ENCODE data around the gene FAM174C.
A peak's percentile ranks its signal among the peaks of the same experiment; 100 is the strongest.

FAM174C gene

GRCh38 chr19:1238369-1239303, 36.7 kb upstream of the FAM174C start:
- no peak overlapping the region for H2AFZ ChIP-seq (ENCODE audit: low read length, unreplicated experiment)
- no peaks in the 10 kb centered on the region for H3K27me3 ChIP-seq (ENCODE audit: insufficient read depth, low read length)

GRCh38 chr19:1239420-1239795, 35.9 kb upstream of the FAM174C start:
- no peaks in the 10 kb centered on the region for H3K36me3 ChIP-seq (ENCODE audit: insufficient read depth, low read length)
- peaks cover 16% of the 10 kb centered on the region for H3K79me2 ChIP-seq (ENCODE audit: control insufficient read depth, insufficient read depth, low read length, unreplicated experiment)
- no peak overlapping the region for H3K4me3 ChIP-seq (ENCODE audit: low read depth, low read length)
- peaks cover 22% of the 10 kb centered on the region for H3K4me1 ChIP-seq (ENCODE audit: control insufficient read depth, insufficient read depth, low read length, unreplicated experiment)
- no peak overlapping the region for H3K27ac ChIP-seq (ENCODE audit: low read depth, low read length)
- no peak overlapping the region for H2AFZ ChIP-seq (ENCODE audit: low read length, unreplicated experiment)
- H3K27me3 ChIP-seq (ENCODE audit: insufficient read depth, low read length): no peaks in the 10 kb centered on the region

More at GRCh38 chr19:1238369-1239303, 36.7 kb upstream of the FAM174C start:
- peak overlapping the region; percentile 45 for H3K4me3 ChIP-seq (ENCODE audit: low read depth, low read length)
- H3K4me1 ChIP-seq (ENCODE audit: control insufficient read depth, insufficient read depth, low read length, unreplicated experiment): peaks cover 17% of the 10 kb centered on the region
- H3K79me2 ChIP-seq (ENCODE audit: control insufficient read depth, insufficient read depth, low read length, unreplicated experiment): peaks cover 13% of the 10 kb centered on the region
- no peak overlapping the region for H3K27ac ChIP-seq (ENCODE audit: low read depth, low read length)
- no peaks in the 10 kb centered on the region for H3K36me3 ChIP-seq (ENCODE audit: insufficient read depth, low read length)

- H3K27ac ChIP-seq (ENCODE audit: low read depth, low read length): 0 out of 2 replicates have a peak overlapping the region, but pooled peaks have one; percentile 19
- peak overlapping the region; percentile 69 for H3K4me3 ChIP-seq (ENCODE audit: low read depth, low read length)
- no peaks in the 10 kb centered on the region for H3K36me3 ChIP-seq (ENCODE audit: insufficient read depth, low read length)
- peaks cover 16% of the 10 kb centered on the region for H3K79me2 ChIP-seq (ENCODE audit: control insufficient read depth, insufficient read depth, low read length, unreplicated experiment)
- peak overlapping the region; percentile 25 for H2AFZ ChIP-seq (ENCODE audit: low read length, unreplicated experiment)
- H3K27me3 ChIP-seq (ENCODE audit: insufficient read depth, low read length): no peaks in the 10 kb centered on the region
- peaks cover 29% of the 10 kb centered on the region for H3K4me1 ChIP-seq (ENCODE audit: control insufficient read depth, insufficient read depth, low read length, unreplicated experiment)
Measured at GRCh38 chr19:1239796-1240737, 35.3 kb upstream of the FAM174C start.

GRCh38 chr19:1240925-1241324, 34.4 kb upstream of the FAM174C start:
- Histone ChIP-seq H3K4me1 (ENCODE audit: control insufficient read depth, insufficient read depth, low read length, unreplicated experiment) (peaks cover 31% of the 10 kb centered on the region), H3K27ac (ENCODE audit: low read depth, low read length) (no peak overlapping the region), H3K79me2 (ENCODE audit: control insufficient read depth, insufficient read depth, low read length, unreplicated experiment) (peaks cover 16% of the 10 kb centered on the region), H2AFZ (ENCODE audit: low read length, unreplicated experiment) (no peak overlapping the region), H3K4me3 (ENCODE audit: low read depth, low read length) (peak overlapping the region; percentile 96), H3K36me3 (ENCODE audit: insufficient read depth, low read length) (no peaks in the 10 kb centered on the region), H3K27me3 (ENCODE audit: insufficient read depth, low read length) (no peaks in the 10 kb centered on the region)

- peaks cover 26% of the 10 kb centered on the region for H3K4me1 ChIP-seq (ENCODE audit: control insufficient read depth, insufficient read depth, low read length, unreplicated experiment)
- H3K36me3 ChIP-seq (ENCODE audit: insufficient read depth, low read length): no peaks in the 10 kb centered on the region
- no peak within 1 kb of the TSS for H2AFZ ChIP-seq (ENCODE audit: low read length, unreplicated experiment)
- no peak within 1 kb of the TSS; the same call in 1 of the 2 replicates for H3K27ac ChIP-seq (ENCODE audit: low read depth, low read length)
- H3K4me3 ChIP-seq (ENCODE audit: low read depth, low read length): peak within 1 kb of the TSS; percentile 96
- no peaks in the 10 kb centered on the region for H3K27me3 ChIP-seq (ENCODE audit: insufficient read depth, low read length)
- H3K79me2 ChIP-seq (ENCODE audit: control insufficient read depth, insufficient read depth, low read length, unreplicated experiment): peaks cover 16% of the 10 kb centered on the region
Measured at GRCh38 chr19:1241417-1242095, 33.8 kb upstream of the FAM174C start, which contains the start of gene ATP5F1D. ATP5F1D (plus strand) TSS chr19:1241751; CDS start chr19:1241851, 100 bp downstream.

- H2AFZ ChIP-seq (ENCODE audit: low read length, unreplicated experiment): no peak overlapping the region
- 0 out of 2 replicates have a peak overlapping the region, but pooled peaks have one; percentile 26 for H3K27ac ChIP-seq (ENCODE audit: low read depth, low read length)
- peaks cover 16% of the 10 kb centered on the region for H3K79me2 ChIP-seq (ENCODE audit: control insufficient read depth, insufficient read depth, low read length, unreplicated experiment)
- peak overlapping the region; percentile 96 for H3K4me3 ChIP-seq (ENCODE audit: low read depth, low read length)
- H3K36me3 ChIP-seq (ENCODE audit: insufficient read depth, low read length): no peaks in the 10 kb centered on the region
- no peaks in the 10 kb centered on the region for H3K27me3 ChIP-seq (ENCODE audit: insufficient read depth, low read length)
- H3K4me1 ChIP-seq (ENCODE audit: control insufficient read depth, insufficient read depth, low read length, unreplicated experiment): peaks cover 29% of the 10 kb centered on the region
Measured at GRCh38 chr19:1243768-1244692, 31.3 kb upstream of the FAM174C start.

- H3K27ac ChIP-seq (ENCODE audit: low read depth, low read length): peak overlapping the region; percentile 26; the same call in 1 of the 2 replicates
- H3K27me3 ChIP-seq (ENCODE audit: insufficient read depth, low read length): no peaks in the 10 kb centered on the region
- H3K36me3 ChIP-seq (ENCODE audit: insufficient read depth, low read length): no peaks in the 10 kb centered on the region
- peaks cover 29% of the 10 kb centered on the region for H3K4me1 ChIP-seq (ENCODE audit: control insufficient read depth, insufficient read depth, low read length, unreplicated experiment)
- no peak overlapping the region for H2AFZ ChIP-seq (ENCODE audit: low read length, unreplicated experiment)
- peaks cover 19% of the 10 kb centered on the region for H3K79me2 ChIP-seq (ENCODE audit: control insufficient read depth, insufficient read depth, low read length, unreplicated experiment)
- peak overlapping the region; percentile 96 for H3K4me3 ChIP-seq (ENCODE audit: low read depth, low read length)
Measured at GRCh38 chr19:1244693-1245451, 30.5 kb upstream of the FAM174C start.

- Histone ChIP-seq H3K4me1 (ENCODE audit: control insufficient read depth, insufficient read depth, low read length, unreplicated experiment) (peaks cover 29% of the 10 kb centered on the region), H3K36me3 (ENCODE audit: insufficient read depth, low read length) (no peaks in the 10 kb centered on the region), H2AFZ (ENCODE audit: low read length, unreplicated experiment) (no peak overlapping the region), H3K4me3 (ENCODE audit: low read depth, low read length) (no peak overlapping the region), H3K27me3 (ENCODE audit: insufficient read depth, low read length) (no peaks in the 10 kb centered on the region), H3K27ac (ENCODE audit: low read depth, low read length) (peak overlapping the region; percentile 26; the same call in 1 of the 2 replicates), H3K79me2 (ENCODE audit: control insufficient read depth, insufficient read depth, low read length, unreplicated experiment) (peaks cover 24% of the 10 kb centered on the region)
Measured at GRCh38 chr19:1245494-1246264, 29.7 kb upstream of the FAM174C start.
